GM19324 (cell line): Measurements from ENCODE around the gene KRTAP10-1.
"Not testable (repeated sequence)": the region's sequence is repeated elsewhere in the genome, so short reads cannot be mapped to it uniquely, and the experiment has no call there.

Source experiments
- ATAC-seq: cut with Tn5 transposase; IDR thresholded peaks from one replicate; pipeline ENCODE4 v1.9.1; 2021; ENCODE audit warnings: mild to moderate bottlenecking, moderate library complexity; ENCODE audit not compliant: unreplicated experiment, low FRiP score

KRTAP10-1 gene

DNA sequence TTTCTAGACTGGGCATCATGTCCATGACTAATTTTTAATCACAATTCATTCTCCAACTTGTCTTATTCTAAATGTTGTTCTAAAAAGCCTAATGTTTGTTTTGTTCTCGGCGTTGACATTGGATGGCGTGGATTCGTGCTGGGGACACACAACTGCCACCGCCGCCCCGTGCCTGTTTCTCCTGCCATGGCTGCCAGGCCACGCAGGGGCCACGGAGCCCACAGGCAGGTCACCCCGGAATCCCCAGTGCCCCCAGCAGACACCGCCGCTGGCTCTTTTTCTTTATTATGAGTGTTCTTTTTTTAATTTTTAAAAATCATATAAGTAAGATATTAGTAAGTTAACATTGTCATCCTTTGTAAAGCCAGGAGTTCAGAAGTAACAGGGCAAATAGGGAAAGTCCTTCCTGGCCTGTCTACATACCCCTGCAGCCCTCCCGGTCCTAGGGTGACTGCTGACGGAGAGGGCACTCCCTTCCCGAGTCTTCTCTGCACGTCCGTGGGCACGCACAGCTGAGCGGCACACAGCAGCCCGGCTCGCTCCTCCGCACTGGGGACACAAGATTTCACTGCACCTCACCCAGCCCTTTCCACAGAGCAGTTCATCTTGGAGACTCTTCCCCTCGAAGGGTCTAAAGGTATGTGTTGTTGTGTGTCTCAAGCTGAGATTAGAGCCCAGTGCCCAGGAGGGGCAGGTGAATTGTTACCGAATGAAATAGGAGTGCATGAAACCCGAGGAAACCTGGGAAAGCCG, 32.1 kb downstream of the KRTAP10-1 start:
- ATAC-seq = no peak

DNA sequence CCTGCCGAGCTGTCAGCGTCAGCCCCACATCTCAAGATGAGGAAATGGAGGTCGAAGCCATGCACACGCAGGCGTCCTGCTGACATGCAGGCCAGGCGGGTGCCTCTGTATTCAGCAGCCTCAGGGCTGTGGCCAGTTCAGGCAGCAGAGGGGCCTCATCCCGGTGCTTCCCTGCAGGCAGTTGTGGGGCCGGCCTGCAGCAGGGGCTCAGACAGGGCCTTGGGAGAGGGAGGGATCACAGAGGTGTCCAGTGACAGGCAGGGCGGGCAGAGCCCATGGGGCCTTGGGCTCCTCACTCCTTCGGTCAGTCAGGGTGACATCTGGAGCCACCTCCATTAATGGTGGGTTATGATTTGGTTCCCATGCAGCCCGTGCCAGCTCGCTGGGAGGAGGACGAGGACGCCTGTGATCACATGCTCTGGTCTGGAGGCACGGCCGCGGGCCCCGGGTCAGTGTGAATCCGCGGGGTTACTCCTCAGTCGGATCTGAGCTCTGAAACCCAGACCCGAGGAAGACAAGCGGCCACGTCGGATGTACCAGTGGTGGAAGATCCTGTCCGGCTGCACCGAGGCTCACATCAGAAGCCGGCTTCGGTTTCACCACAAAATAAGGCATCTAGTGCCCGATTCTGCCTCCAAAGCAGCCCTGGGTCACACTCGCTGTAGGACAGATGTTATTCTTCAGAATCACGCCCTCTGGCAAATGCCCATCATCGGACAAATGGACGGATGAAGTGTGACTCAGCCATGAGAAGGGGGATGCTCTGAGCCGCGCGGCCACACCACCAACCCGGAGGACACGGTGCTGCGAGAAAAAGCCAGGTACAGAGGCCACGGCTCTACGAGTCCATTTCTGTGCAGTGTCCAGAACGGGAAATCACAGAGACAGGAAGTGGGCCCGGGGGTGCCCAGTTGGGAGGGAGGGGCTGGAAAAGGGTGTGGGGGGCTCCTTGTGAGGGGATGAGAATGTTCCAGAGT, 33.4 kb downstream of the KRTAP10-1 start:
- no peak for ATAC-seq

DNA sequence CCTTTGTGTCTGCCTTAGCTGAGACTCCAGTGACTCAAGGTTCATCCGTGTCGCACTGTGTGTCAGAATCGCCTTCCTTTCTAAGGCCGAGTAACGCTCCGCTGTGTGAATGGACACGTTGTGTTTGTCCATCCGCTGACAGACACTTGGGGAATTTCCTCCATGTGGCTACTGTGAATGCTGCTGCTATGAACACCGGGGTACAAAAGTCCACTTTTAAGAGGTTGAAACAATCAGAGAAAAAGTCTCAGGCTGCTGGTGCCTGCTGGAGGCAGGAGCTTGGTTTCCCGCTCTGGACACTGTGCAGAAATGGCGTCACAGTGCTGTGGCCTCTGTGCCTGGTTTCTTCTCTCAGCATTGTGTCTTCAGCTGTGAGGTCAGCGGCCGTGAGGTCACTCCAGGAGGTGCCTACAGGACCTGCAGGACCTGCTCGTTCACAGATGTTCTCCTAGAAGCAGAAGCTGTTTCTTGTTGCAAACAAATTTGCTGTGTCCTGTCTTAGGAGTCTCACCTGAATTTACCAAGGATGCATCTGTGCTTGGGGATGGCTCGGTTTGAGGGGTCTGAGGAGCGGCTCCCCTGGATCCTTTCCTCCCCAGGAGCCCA, 34.2 kb downstream of the KRTAP10-1 start:
- ATAC-seq = no peak

DNA sequence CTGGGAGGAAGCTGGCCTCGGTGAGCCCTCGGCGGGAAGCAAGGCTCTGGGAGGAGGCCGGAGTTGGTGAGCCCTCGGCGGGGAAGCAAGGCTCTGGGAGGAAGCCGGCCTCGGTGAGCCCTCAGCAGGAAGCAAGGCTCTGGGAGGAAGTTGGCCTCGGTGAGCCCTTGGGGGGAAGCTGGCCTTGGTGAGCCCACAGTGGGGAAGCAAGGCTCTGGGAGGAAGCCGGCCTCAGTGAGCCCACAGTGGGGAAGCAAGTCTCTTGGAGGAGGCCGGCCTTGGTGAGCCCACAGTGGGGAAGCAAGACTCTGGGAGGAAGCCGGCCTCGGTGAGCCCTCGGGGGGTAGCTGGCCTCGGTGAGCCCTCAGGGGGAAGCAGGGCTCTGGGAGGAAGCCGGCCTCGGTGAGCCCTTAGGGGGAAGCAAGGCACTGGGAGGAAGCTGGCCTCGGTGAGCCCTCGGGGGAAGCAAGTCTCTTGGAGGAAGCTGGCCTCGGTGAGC, 36.0 kb downstream of the KRTAP10-1 start:
- no peak for ATAC-seq

DNA sequence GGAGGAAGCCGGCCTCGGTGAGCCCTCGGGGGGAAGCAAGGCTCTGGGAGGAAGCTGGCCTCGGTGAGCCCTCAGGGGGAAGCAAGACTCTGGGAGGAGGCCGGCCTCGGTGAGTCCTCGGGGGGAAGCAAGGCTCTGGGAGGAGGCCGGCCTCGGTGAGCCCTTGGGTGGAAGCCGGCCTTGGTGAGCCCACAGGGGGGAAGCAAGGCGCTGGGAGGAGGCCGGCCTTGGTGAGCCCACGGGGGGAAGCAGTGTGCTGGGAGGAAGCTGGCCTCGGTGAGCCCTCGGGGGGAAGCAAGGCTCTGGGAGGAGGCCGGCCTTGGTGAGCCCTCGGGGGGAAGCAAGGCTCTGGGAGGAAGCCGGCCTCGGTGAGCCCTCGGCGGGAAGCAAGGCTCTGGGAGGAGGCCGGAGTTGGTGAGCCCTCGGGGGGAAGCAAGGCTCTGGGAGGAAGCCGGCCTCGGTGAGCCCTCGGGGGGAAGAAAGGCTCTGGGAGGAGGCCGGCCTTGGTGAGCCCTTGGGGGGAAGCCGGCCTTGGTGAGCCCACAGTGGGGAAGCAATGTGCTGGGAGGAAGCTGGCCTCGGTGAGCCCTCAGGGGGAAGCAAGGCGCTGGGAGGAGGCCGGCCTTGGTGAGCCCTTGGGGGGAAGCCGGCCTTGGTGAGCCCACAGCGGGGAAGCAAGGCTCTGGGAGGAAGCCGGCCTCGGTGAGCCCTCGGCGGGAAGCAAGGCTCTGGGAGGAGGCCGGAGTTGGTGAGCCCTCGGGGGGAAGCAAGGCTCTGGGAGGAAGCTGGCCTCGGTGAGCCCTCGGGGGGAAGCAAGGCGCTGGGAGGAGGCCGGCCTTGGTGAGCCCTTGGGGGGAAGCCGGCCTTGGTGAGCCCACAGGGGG, 36.7 kb downstream of the KRTAP10-1 start:
- ATAC-seq = not testable (repeated sequence)

DNA sequence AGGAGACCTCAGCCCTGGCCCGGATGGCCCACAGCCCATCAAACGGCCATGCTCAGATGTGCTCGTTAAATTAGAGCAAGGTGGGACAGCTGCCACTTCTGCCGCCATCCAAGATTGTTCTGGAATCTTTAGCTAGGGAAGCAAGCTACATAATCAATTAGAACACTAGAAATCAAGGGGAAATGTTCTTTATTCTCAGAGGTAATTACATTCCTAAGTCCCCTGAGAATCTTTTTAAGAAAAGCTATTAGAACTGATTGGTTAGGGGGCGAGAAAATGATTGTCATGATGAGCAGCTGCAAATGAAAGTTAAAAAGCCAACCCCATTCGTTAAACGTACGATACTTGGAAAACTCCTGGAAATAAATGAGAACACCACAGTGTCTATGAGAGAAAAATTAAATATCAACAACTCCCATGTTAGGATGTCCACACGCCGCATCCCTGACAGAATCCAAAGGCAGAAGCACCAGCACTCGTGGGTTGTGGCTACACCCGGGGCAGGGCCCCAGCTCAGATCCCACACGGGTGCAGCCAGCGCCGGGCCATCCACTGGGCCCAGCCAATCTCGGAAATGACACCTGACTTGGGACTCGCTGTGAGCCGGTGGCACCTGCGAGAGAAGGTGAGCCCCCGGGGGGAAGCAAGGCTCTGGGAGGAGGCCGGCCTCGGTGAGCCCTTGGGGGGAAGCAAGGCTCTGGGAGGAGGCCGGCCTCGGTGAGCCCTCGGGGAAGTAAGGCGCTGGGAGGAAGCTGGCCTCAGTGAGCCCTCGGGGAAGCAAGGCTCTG, 37.6 kb downstream of the KRTAP10-1 start:
- no peak for ATAC-seq

DNA sequence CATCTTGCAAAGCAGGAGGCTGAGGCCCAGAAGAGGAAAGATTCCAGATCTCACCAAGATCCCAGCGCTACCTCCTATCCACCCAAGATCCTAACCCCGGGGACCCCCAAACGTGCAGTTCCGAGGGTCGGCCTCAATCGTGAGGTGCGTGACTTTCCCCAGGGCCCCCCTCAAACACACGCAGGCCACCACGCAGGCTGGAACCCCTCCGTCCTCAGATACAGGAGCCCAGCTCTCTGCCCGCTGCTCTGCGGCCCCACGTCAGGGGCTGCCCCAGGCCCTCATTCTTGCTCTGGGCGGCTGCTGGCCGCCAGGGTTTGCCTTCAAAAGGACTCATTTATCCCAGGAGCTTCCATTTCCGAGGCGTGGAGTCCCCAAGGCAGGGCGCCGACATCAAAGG, 39.9 kb downstream of the KRTAP10-1 start:
- no peak for ATAC-seq

DNA sequence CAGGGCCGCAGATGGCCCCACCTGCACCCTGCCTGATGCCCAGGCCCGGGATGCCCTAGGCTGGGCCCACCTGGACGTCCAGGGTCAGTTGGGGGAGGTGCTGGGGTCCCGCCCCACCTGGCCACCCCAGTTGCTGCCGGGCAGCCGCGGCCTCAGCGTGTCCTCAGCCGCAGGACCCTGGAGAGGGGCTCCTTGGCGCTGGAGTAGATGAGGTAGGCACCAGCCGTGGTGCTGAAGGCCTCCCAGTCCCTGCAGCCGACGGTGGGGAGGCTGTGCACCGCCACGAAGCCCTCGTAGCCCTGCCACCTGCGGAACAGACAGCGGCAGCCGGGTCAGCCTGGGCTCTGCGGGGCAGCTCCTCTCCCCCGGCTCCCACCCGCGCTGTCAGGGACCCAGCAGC, 40.4 kb downstream of the KRTAP10-1 start:
- no peak for ATAC-seq

DNA sequence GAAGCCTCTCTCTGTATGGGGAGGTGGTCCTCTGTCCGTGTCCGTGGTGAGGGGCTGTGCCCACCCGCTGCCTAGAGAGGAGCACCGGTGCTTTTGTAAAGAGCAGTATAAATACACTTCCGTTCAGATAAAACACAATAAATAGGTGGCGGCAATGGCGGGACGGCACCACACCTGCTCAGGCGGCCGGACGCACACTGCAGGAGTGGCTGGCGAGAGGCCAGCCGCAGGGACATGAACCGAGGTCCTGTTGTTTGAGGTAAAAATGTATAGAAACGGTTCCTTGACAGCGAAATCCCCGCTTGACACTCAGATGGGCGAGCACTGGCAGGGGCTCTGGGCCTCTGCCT, 40.8 kb downstream of the KRTAP10-1 start:
- no peak for ATAC-seq

DNA sequence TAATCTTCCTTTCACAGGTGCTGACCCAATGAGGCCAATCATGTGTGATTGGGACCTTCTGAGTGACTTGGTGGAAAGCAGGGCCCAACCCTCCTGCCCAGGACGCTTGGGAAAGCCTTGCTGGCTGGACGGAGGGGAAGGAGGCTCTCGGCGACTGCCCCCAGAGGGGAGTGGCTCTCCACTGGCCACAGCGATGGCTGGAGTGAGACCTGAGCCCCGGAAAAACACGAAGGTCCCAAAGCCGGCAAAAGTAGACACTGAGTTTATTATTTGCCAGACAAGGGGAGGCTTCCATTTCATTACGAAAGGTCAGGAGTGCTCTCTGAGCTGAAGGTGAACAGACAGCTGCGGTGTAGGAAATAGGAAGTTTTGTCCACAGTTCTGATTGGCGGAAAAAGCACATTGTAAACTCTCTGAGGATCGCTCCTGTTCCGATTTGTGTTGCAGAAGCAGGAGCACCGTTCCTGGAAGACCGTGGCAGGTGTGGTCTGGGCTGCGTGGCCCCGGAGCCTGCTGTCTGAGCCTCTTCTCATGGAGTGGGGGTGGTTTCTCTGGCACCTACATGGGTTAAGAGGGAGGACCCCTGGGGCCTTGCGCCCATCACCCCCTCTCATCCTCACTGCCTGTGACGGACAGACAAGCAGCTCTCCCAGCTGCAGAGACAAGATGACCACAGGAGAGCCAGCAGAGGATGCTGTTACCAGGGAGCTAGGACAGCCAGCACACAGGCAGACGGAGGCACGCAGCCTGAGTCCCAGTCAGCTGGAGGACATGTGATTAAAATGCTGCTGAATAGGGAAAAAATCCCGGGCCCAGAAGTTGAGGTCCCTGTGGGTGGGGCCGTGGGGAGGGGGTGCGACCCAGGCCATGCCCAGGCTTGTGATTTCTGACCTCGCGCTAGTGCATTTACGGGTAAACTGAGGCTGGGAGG, 41.5 kb downstream of the KRTAP10-1 start:
- no peak for ATAC-seq

DNA sequence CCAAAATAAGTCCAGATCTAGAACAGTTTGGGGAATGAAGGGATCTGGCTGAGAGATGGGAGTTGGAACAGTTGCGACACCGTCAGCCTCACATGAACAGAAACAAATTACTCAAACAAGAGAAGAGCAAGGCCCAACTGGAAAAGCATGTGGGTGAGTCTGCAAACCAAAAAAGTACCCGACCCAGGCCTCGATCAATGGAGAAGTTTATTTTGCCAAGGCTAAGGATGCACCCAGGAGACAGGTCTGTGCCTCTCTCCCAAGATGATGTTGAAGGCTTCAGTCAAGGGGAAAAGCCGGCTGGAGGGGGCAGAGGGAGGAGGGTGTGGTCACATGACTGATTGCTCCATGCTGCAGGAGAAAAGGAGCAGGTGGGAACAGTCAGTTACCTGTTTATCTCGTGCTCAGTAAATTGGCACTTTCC, 42.3 kb downstream of the KRTAP10-1 start:
- ATAC-seq = no peak

DNA sequence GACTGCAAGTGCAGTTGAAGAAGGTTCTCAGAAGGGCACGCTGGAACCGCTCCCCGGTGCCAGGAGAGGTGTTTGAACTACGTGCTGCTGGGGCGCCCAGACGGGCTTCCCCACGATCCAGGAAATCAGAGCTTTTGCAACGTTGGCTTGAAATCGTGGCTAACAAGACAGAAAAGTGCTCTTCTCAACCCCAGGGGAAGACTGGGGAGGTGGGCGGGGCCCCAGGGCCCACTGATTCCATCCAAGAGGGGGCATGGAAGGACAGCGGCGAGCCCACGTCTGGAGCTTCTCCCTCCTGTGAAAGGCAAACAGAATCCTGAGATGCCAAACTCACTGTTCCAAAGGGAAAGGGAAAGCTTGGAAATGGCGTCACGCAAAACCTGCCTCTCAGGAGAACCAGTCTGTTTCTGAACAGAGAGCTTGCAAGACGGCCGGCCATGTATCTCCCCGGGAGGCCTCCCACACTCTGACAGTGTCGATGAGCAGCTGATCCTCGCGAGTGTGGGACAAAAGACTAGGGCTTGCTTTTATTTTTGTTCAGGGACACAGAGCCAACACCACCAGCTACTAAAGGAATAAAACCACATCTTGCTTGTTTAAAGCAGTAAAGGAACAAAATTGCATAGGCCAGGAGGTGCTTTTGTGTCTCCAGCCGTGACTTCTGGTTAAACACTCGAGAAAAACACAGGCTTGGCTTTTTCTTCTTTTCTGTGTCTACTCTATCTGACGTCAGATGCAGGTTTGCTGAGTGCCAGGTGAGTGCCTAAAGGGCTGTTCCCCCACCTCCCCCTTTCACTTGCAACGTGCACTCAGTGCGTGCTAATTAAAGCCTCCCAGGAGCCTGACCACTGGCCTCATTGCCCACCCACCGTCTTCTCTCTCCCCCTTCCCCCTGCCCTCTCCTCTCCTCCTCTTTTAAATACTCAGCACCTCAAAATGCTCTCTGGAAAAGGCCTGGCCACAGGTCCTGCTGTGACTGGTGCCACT, 43.1 kb downstream of the KRTAP10-1 start:
- ATAC-seq = no peak

DNA sequence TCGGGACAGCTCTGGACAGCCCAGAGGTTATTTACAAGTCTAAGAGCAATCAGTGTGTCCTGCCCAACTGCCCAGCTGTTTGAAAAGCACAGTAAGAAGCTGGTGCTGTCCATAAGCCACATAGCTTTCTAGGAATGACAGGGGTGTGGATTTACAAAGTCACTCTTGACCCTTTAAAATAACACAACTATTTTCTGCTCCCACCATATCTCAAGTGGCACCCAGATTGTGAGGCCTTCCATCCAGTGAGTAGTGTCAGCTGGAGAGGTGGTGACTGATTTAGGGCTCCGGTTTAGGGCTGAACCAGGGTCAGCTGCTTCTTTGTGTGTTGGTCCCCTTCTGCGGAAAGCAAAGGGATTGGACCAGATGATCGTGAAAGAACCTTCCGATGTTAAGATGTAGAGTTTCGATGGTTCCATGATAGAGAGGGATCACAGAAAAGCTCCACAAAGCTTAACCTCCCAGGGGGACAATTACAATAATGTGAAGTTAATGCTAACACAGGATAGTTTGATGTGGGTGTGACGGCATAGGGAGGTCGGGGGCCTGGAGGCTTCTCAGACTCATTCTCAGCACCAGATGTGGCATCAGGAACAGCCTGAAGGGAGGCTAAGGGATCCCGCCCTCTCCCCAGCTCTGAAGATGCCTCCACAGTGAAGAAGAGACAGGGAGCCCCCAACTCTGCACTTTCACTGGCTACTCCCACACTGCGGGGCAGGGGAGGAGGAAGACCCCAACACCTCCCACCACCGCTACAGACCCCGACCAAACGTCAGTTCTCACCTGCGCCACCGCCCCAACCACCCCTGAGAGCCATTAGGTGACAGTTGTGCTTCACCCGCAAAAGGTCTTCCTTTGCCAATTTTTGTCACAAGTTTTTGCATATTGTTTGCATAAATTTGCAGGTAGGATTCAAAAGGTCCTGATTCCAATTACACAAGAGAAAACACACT, 44.1 kb downstream of the KRTAP10-1 start:
- ATAC-seq = no peak

DNA sequence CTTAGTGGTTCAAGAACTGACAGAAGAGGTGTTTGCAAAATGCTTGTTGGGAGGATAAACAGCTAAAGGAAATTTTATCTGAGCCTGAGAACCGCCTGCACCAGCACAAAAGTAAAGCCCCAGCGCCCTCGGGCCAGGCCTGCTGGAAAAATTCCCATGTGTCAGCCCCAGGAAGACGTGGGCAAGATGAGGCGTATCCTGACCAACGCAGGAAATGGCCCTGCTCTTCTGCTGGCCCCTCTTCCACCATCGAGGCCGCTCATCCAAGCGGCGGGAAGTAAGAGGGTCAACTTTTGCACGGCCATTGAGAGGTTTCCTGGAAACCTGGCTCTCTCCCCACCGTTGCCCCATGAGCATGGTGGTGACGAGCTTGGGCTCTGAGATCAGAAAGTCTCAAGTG, 45.0 kb downstream of the KRTAP10-1 start:
- no peak for ATAC-seq

DNA sequence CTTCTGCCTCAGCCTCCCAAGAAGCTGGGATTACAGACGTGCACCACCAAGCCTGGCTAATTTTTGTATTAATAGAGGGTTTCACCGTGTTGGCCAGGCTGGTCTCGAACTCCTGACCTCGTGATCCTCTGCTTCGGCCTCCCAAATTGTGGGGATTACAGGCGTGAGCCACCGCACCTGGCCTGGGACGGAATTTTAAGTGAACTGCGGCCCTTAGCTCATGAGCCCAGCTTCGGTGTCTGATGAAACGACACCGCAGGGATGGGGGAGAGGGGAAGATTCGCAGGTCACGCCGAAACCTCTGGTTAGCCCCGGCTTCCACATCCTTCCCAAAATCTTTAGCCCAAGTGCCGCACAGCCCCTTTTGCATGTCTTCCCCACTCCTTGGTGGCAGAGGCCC, 45.6 kb downstream of the KRTAP10-1 start:
- ATAC-seq = no peak
